Keratinocyte (primary cell): ENCODE results near the gene HDAC5.

Source experiments
- CTCF ChIP-seq, 3 experiments: IDR thresholded peaks in 1 of 3; conservative IDR thresholded peaks in 1 of 3; optimal IDR thresholded peaks in 1 of 3; 2 replicates in 2 of 3; 3 replicates in 1 of 3; pipeline versions ENCODE3 to v1.5.1; 2011; ENCODE audit warnings: low read length in 3 of 3, mild to moderate bottlenecking in 3 of 3, moderate library complexity in 2 of 3, control low read depth in 1 of 3, inconsistent platforms in 1 of 3; ENCODE audit not compliant: insufficient read depth in 2 of 3; ENCODE audit errors: extremely low read depth in 1 of 3
- EZH2 ChIP-seq: IDR thresholded peaks from one replicate; pipeline ENCODE4 v1.6.1; 2012; ENCODE audit warnings: inconsistent platforms, mild to moderate bottlenecking, low read length, moderate library complexity

GRCh38 chr17:44029736-44030135, 93.7 kb downstream of the HDAC5 start:
- no peak for TF ChIP-seq CTCF (optimal IDR thresholded peaks at IDR 0.05 in 1 of 3, IDR thresholded peaks at IDR 0.05 in 1 of 3, conservative IDR thresholded peaks at IDR 0.05 in 1 of 3; ENCODE audit: extremely low read depth in 1 of 3, insufficient read depth in 2 of 3, low read length in 3 of 3)
- TF ChIP-seq EZH2: no peak
